Testis (tissue), 3 donors: ENCODE results near the gene MYL12B. TPM values are rescaled to one million over a fixed set of nuclear protein-coding genes. Genes with fewer than 3 reads are reported as not detected.
A peak's percentile ranks its signal among the peaks of the same experiment; 100 is the strongest.

Source experiments
- DNase-seq: peaks from one replicate; pipeline ENCODE4 v3.0.0-alpha.2; 2019
- H3K27ac ChIP-seq, 2 donors: fragments of 200-600 bp; sonication (generic); one replicate each; pipeline ENCODE4 v1.5.1; 2019
- H3K27me3 ChIP-seq: fragments of 200-600 bp; sonication (generic); one replicate; pipeline ENCODE4 v1.5.1; 2019
- H3K36me3 ChIP-seq: fragments of 200-600 bp; sonication (generic); one replicate; pipeline ENCODE4 v1.5.1; 2017; ENCODE audit warnings: low read depth; ENCODE audit errors: missing control alignments
- H3K4me1 ChIP-seq: fragments of 200-600 bp; sonication (generic); one replicate; pipeline ENCODE4 v1.5.1; 2019
- H3K4me3 ChIP-seq, 2 donors: fragments of 200-600 bp; sonication (generic); one replicate each; pipeline ENCODE4 v1.5.1; 2017 to 2019
- H3K9me3 ChIP-seq: fragments of 200-600 bp; sonication (generic); one replicate; pipeline ENCODE4 v1.5.1; 2017
- POLR2A ChIP-seq: fragments of 450-650 bp; IDR thresholded peaks from one replicate; pipeline ENCODE4 v1.6.1; 2017; ENCODE audit warnings: antibody characterized with exemption, mild to moderate bottlenecking, moderate library complexity
- WGBS, 2 donors: methylation state at CpG; one replicate each; pipeline ENCODE4 v1.1.5; 2018; 5-methylcytosine and 5-hydroxymethylcytosine counted together
- intact Hi-C: fragments of 100-400 bp; cut with DNase I; formaldehyde crosslinking; loops from one replicate; pipeline ENCODE4 v1.15.1; 2023; ENCODE audit warnings: low total_unique reads
- polyA plus RNA-seq: library from polyadenylated mRNA; stranded (reverse); fragments of 350-450 nt; fragmentation: Illumina TruSeq; extraction: RNeasy Lipid Tissue Mini Kit (QIAGEN cat#74804); gene quantifications from one replicate; pipeline ENCODE4 v1.2.3, GENCODE V29; 2014; ENCODE audit warnings: low read depth, low replicate concordance; ENCODE audit not compliant: insufficient read depth
- total RNA-seq, 2 donors: library from RNA; depleted of rRNA; stranded (reverse); fragments of >200 nt; gene quantifications; one replicate each; pipeline ENCODE4 v1.2.3, GENCODE V29; 2016
- TF ChIP-seq, protein P1 (sequence below), 3 experiments: fragments of 450-650 bp in 2 of 3; fragments of 200-600 bp in 1 of 3; sonication (generic) in 1 of 3; IDR thresholded peaks; one replicate each; pipeline ENCODE4 v1.5.1; 2016 to 2019; ENCODE audit warnings: antibody characterized with exemption in 3 of 3, mild to moderate bottlenecking in 2 of 3, moderate library complexity in 1 of 3

The MYL12B gene
- total and polyA plus RNA-seq, 3 donors from 2014 or later, result 215 to 372 (median 255) TPM

DNA sequence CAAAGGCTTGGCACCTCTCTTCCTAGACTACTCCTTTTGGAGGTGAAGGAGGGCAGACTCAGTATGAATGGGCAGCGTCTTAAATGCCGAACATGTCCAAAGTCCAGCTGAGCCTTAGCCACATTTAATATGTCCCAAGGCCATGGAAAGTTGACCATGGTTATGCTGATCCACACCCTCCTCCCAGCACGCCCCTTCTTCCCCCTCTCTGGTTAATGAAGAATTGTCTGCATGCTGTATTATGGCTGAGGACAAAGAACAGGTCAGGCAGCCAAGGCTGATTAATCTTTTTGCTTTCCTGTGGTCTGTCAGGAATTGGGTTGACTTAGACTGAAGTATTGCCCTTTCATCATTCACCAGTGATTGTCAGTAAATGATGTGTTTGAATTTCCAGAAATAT lies 36.3 kb upstream of the MYL12B start:
- no peak for DNase-seq
- H3K27me3 ChIP-seq, result no peaks in the 10 kb centered on the region
- H3K4me3 ChIP-seq, result no peak overlapping the region
- H3K36me3 ChIP-seq, result no peaks in the 10 kb centered on the region
- H3K9me3 ChIP-seq, result no peaks in the 10 kb centered on the region
- no peak overlapping the region for H3K27ac ChIP-seq
- no peak for TF ChIP-seq POLR2A
- TF ChIP-seq, protein P1, sequence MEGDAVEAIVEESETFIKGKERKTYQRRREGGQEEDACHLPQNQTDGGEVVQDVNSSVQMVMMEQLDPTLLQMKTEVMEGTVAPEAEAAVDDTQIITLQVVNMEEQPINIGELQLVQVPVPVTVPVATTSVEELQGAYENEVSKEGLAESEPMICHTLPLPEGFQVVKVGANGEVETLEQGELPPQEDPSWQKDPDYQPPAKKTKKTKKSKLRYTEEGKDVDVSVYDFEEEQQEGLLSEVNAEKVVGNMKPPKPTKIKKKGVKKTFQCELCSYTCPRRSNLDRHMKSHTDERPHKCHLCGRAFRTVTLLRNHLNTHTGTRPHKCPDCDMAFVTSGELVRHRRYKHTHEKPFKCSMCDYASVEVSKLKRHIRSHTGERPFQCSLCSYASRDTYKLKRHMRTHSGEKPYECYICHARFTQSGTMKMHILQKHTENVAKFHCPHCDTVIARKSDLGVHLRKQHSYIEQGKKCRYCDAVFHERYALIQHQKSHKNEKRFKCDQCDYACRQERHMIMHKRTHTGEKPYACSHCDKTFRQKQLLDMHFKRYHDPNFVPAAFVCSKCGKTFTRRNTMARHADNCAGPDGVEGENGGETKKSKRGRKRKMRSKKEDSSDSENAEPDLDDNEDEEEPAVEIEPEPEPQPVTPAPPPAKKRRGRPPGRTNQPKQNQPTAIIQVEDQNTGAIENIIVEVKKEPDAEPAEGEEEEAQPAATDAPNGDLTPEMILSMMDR (IDR thresholded peaks at IDR 0.05), result no peak
- WGBS, 2 donors, result 91 to 100% methylated on average over 2 to 3 of the region's 3 CpGs
- intact Hi-C loops, result no loop called here
- H3K4me1 ChIP-seq, result no peaks in the 10 kb centered on the region

DNA sequence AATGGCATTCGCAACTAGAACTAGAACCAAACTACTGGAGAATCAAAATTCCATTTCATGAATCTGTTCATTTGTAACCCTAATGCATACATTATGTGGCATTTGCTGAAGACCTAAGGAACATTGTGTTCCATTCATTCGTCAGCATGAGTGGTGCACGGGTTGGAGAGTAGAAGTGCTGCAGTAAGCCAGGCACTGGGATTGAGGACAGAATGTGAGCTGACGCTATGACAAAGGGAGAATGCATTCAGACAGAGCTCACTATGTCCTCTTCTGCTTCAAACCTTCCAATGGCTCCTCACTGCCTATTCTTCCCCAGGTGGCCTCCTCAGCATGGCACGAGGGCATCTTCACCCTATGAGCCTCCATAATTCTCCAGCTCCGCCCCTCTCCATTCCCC lies 35.9 kb upstream of the MYL12B start:
- Histone ChIP-seq H3K4me1 (no peaks in the 10 kb centered on the region), H3K27me3 (no peaks in the 10 kb centered on the region), H3K4me3 (no peak overlapping the region), H3K27ac (no peak overlapping the region), H3K9me3 (no peaks in the 10 kb centered on the region), H3K36me3 (no peaks in the 10 kb centered on the region)
- 90 to 91% methylated on average over 6 of the region's 6 CpGs for WGBS, 2 donors
- no peak for TF ChIP-seq POLR2A
- intact Hi-C loops, result no loop called here
- DNase-seq, result no peak

DNA sequence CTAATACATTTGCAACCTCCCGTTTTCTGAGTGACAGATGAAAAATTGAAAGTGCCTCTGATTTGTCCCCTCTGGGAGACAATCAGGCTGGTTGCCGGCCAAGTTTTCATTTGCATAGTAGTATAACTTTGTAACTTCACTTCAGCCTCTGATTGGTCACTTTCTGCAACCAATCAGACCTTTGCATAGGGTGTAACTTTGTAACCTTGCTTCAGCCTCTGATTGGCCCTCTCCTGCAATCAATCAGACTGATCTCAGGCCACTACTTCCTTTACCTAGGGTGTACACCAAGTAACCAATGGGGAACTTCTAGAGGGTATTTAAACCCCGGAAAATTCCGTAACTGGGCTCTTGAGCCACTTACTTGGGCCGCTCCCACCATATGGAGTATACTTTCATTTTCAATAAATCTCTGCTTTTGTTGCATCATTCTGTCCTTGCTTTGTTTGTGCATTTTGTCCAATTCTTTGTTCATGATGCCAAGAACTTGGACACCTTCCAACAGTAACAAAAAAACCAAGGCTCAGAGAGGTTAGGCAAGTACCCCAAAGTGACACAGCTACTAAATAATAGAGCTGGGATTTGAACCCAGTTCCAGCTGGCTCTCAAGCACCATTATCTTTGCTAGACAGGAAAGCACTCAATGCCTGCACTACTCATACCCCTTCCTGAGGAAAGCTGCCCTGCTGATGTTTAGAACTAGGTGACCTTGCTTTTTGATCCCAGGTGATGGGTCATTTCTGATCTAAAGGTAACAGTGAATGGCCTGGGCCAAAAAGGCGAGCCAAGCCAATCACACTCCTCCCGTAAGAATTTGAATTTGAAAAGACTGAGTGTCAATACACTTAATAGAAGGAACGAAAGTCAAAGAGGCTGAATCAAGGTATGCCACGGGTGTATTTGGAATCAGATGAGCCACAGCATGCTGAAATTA lies 31.3 kb upstream of the MYL12B start:
- TF ChIP-seq, protein P1 (IDR thresholded peaks at IDR 0.05), result no peak
- no peak for TF ChIP-seq POLR2A
- DNase-seq, result peak; percentile 87
- intact Hi-C loops, result no loop called here
- Histone ChIP-seq H3K27ac (no peak overlapping the region), H3K4me1 (no peaks in the 10 kb centered on the region), H3K36me3 (no peaks in the 10 kb centered on the region), H3K4me3 (no peak overlapping the region), H3K27me3 (no peaks in the 10 kb centered on the region), H3K9me3 (no peaks in the 10 kb centered on the region)
- WGBS, 2 donors, result 64 to 71% methylated on average over 9 of the region's 9 CpGs

DNA sequence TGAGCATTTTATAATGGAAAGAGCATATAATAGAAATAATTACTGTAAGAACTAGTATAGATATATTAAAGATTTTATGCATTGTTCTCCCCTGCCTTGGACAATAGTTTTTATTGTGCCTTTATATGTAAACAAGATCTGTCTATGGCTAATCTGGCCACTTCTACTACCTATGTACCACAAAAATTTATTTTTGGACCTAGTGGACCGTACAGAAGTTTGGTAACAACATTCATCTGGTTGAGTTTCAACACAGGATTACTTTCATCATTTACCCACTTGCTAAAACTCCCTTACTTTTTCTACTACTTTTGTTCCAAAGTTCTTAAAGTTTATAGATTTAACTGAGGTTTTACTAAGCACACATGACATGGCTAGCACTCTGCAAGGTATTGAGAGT lies 28.9 kb upstream of the MYL12B start:
- no peaks in the 10 kb centered on the region for H3K9me3 ChIP-seq

DNA sequence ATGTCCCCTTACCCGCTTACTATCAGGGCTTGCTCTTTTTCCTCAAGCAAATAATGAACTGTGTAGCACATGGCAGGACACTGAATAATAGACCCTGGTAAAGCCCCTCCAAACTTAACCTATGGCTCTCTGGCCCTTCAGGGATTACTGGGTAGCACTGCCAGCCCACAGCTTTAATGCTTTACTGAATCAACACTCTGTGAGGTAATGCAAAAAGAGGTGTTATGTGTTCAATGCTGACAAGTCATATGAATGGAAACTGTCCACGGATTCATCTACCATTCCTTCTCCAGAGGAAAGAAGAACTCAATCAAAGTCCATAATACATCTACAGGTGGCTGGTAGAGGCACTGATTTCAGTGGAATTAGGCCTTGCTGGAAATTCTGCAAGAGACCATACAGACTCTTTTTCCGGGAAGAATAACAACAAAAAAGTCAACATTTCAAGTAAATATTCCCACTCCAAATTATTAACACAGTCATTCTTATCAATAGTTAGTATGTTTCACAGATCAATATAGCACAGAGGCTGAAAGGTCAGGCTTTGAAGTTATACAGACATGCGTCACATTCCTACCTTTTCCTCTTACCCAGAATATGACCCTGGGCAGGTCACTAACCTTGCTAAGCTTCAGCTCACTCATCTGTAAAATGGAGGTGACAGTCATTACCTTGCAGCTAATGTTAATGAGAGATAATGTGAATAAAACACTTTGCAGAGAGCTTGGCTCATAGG lies 28.3 kb upstream of the MYL12B start:
- Histone ChIP-seq H3K27me3 (no peaks in the 10 kb centered on the region), H3K9me3 (no peaks in the 10 kb centered on the region), H3K36me3 (no peaks in the 10 kb centered on the region), H3K4me3 (no peak overlapping the region), H3K4me1 (no peaks in the 10 kb centered on the region), H3K27ac (no peak overlapping the region)
- 93 to 95% methylated on average over 4 of the region's 4 CpGs for WGBS, 2 donors
- intact Hi-C loops, result no loop called here
- no peak for DNase-seq
- TF ChIP-seq POLR2A, result no peak
- TF ChIP-seq, protein P1 (IDR thresholded peaks at IDR 0.05), result no peak

More for the DNA sequence above, 28.9 kb upstream of the MYL12B start:
- no peak overlapping the region for H3K4me3 ChIP-seq
- no peak for DNase-seq
- H3K27ac ChIP-seq, result no peak overlapping the region
- WGBS, 2 donors, result 78 to 79% methylated on average over 1 of the region's 1 CpG
- H3K36me3 ChIP-seq, result no peaks in the 10 kb centered on the region
- H3K27me3 ChIP-seq, result no peaks in the 10 kb centered on the region
- intact Hi-C loops, result no loop called here
- H3K4me1 ChIP-seq, result no peaks in the 10 kb centered on the region
- TF ChIP-seq, protein P1 (IDR thresholded peaks at IDR 0.05), result no peak
- no peak for TF ChIP-seq POLR2A
